ENCODE measurements around the gene NCLN.
"Not testable (repeated sequence)": the region's sequence is repeated elsewhere in the genome, so short reads cannot be mapped to it uniquely, and the experiment has no call there.

NCLN gene

DNA sequence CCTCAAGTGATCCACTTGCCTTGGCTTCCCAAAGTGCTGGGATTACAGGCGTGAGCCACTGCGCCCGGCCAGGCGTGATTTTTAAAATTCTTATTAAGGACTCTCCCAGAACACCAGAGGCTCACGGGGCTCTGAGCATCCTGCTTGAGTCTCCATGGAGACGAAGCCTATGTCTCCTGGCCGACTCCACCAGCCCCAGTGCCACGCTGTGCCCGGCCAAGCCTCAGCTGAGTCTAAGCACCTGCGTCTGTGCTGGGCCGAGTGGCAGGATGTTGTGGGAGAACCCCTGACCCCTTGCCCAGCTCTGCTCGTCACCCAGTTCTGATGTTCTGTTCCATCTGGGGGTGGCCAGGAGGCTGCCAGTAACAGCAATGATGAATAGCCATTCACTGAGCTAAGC is 34.8 kb downstream of the NCLN start:
- no peak for ATAC-seq (replicated peaks; ENCODE audit: extremely low read depth, poor library complexity, severe bottlenecking)
- H3K27me3 Mint-ChIP-seq: no peaks in the 10 kb centered on the region

DNA sequence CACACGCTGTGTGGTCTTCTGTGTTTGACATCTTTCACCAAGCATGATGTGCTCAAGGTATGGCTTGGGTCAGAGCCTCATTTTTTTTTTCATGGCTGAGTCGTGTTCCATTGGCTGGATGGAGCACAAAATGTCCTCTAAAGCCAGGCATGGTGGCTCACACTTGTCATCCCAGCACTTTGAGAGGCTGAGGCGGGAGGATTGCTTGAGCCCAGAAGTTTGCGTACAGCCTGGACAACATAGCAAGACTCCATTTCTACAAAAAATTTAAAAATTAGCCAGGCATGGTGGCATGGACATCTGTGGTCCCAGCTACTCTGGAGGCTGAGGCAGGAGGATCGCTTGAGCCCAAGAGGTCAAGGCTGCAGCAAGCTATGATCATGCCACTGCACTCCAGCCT is 35.8 kb downstream of the NCLN start:
- not testable (repeated sequence) for ATAC-seq (replicated peaks; ENCODE audit: extremely low read depth, poor library complexity, severe bottlenecking); H3K27me3 Mint-ChIP-seq
- peaks cover 11% of the 10 kb centered on the region for H3K36me3 Mint-ChIP-seq (ENCODE audit: insufficient read depth)

More for the DNA sequence above, 34.8 kb downstream of the NCLN start:
- DNase-seq (ENCODE audit: low spot score in 2 of 2): no peak
- Mint-ChIP-seq H3K4me1 (no peaks in the 10 kb centered on the region), H3K9me3 (no peaks in the 10 kb centered on the region), H3K27ac (ENCODE audit: low read depth) (no peak overlapping the region), H3K36me3 (ENCODE audit: insufficient read depth) (peaks cover 6% of the 10 kb centered on the region), H3K4me3 (no peak overlapping the region)

DNA sequence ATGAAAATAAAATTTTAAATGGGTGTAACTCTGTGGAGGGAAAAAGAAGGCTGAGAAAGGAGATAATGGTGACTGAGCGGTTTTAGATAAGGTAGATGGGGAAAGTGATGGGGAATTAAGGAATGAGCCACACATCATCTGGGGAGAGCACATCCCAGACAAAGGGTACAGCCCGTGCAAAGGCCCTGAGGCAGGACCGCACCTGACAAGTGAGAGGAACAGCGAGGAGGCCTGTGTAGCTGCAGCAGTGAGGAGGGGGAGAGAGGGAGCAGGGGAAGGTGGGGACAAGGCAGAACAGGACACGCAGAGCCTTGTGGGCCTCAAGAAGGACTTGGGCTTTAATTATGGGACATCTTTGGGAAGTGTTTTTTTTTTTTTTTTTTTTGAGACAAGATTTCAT is 37.0 kb downstream of the NCLN start:
- H3K4me3 Mint-ChIP-seq: no peak overlapping the region
- H3K27me3 Mint-ChIP-seq: peaks cover 17% of the 10 kb centered on the region
- H3K36me3 Mint-ChIP-seq (ENCODE audit: insufficient read depth): peaks cover 7% of the 10 kb centered on the region
- no peaks in the 10 kb centered on the region for H3K9me3 Mint-ChIP-seq
- no peaks in the 10 kb centered on the region for H3K4me1 Mint-ChIP-seq
- DNase-seq (ENCODE audit: low spot score in 2 of 2) (no peak), ATAC-seq (replicated peaks; ENCODE audit: extremely low read depth, poor library complexity, severe bottlenecking) (no peak)
- H3K27ac Mint-ChIP-seq (ENCODE audit: low read depth): no peak overlapping the region

More for the DNA sequence above, 35.8 kb downstream of the NCLN start:
- DNase-seq (ENCODE audit: low spot score in 2 of 2); H3K4me3 Mint-ChIP-seq; H3K9me3 Mint-ChIP-seq; H3K4me1 Mint-ChIP-seq; H3K27ac Mint-ChIP-seq (ENCODE audit: low read depth): not testable (repeated sequence)

DNA sequence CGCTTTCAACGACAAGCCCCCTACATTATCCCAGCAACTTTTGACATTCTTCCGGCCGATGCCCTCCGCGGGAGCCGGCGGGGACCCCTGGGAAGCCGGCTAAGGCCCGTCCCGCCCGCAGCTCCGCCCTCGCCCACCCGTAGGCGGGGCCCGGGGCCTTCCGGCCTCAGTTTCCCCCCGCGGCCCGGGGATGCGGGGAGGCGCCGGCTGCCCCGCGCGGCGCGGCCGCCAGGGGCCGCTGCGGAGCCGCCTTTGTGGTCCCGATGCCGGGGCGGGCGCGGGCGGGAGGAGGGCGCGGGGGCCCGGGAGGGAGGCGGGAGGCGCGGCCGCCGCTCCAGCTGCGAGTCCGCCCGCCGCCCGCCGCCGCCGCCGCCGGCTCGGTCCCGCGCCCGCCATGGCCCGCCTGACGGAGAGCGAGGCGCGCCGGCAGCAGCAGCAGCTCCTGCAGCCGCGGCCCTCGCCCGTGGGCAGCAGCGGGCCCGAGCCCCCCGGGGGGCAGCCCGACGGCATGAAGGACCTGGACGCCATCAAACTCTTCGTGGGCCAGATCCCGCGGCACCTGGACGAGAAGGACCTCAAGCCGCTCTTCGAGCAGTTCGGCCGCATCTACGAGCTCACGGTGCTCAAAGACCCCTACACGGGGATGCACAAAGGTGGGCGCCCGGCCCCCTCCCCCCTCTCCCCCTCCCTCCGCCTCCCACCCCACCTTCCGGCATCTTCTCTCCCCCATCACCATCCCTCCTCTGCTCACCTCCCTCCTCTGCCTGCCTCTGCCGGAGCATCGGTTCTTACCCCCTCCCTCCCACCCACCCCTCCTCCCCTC is 38.8 kb downstream of the NCLN start, which contains the start of gene CELF5:
TSS of gene CELF5 (plus strand) at position 316 of the 823 bp plus-strand sequence. CDS start at position 395, 79 bp downstream.
- Mint-ChIP-seq H3K9me3 (no peaks in the 10 kb centered on the region), H3K36me3 (ENCODE audit: insufficient read depth) (peaks cover 7% of the 10 kb centered on the region), H3K4me1 (no peaks in the 10 kb centered on the region), H3K27me3 (peaks cover 24% of the 10 kb centered on the region), H3K4me3 (peak within 1 kb of the TSS; percentile 18), H3K27ac (ENCODE audit: low read depth) (no peak within 1 kb of the TSS)
- peak; percentile 73 for ATAC-seq (replicated peaks; ENCODE audit: extremely low read depth, poor library complexity, severe bottlenecking)
- peak in 1 of 2 donors; percentile 18 for DNase-seq (ENCODE audit: low spot score in 2 of 2)

DNA sequence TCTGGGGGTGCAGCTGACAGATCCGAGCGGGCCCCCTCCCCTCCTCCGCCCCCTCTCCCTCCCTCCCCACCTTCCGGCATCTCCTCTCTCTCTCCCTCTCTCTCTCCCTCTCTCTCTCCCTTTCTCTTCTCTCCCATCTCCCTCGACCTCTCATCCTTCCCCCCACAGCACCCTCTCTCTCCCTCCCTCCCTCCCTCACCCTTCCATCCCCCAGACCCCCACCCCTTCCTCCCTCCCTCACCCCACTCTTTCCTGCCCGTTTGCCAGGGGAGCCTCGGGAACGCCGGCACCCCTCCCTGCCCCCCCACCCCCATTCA is 39.4 kb downstream of the NCLN start:
- peak overlapping the region; percentile 18 for H3K4me3 Mint-ChIP-seq
- no peaks in the 10 kb centered on the region for H3K9me3 Mint-ChIP-seq

DNA sequence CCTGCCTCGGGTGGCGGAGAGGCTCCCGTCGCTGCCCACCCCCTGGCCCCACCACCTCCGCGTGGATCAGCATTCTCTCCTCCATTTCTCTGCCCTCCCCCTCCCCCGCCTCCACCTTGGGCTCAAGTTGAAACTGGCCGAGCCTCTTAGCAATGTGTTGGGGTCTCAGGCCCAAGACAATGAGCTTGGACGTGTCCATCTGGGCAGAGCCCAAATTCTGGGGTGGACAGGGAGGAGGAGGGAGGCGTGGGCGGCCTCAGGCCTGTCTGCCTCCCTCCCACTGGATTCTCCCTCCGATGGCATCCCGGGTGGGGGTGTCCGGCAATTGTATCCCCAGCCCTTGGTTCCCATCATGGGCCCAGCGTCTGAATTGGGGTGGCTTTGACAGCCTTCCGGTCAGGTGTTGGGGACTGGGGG is 40.0 kb downstream of the NCLN start:
- Mint-ChIP-seq H3K36me3 (ENCODE audit: insufficient read depth) (peaks cover 7% of the 10 kb centered on the region), H3K27me3 (peaks cover 24% of the 10 kb centered on the region), H3K4me3 (no peak overlapping the region), H3K27ac (ENCODE audit: low read depth) (no peak overlapping the region), H3K4me1 (no peaks in the 10 kb centered on the region), H3K9me3 (no peaks in the 10 kb centered on the region)
- DNase-seq (ENCODE audit: low spot score in 2 of 2): no peak
- no peak for ATAC-seq (replicated peaks; ENCODE audit: extremely low read depth, poor library complexity, severe bottlenecking)

More for the DNA sequence above, 39.4 kb downstream of the NCLN start:
- ATAC-seq (replicated peaks; ENCODE audit: extremely low read depth, poor library complexity, severe bottlenecking) (no peak), DNase-seq (ENCODE audit: low spot score in 2 of 2) (no peak)
- Mint-ChIP-seq H3K27me3 (peaks cover 24% of the 10 kb centered on the region), H3K4me1 (no peaks in the 10 kb centered on the region), H3K36me3 (ENCODE audit: insufficient read depth) (peaks cover 7% of the 10 kb centered on the region), H3K27ac (ENCODE audit: low read depth) (no peak overlapping the region)

DNA sequence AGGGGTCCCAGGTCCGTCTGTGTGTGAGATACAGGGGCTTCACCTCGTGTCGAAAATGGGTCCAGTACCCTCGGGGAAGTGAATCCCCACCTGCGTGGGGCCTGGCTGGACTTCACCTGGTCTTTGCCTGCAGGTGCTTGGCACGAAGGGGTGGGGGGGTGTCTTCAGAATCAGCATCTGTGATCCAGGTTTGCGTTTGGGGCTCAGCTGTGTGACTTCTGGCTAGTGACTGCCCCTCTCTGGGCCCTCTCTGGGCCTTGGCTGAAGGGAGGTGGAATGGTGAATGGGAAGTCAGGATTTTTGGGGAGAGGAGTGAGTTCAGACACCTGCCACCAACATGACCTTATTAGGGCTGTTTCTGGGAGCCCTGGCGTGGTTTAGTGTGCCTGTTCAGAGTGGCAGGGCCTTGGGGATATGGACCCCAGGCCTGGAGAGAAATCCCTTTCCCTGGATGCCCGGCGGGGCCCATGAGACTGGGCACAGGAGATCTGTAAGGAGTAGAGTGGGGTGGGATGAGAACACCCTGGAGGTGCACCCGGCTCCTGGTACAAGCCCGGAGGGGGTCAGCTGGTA is 41.4 kb downstream of the NCLN start:
- Mint-ChIP-seq H3K27ac (ENCODE audit: low read depth) (no peak overlapping the region), H3K4me1 (no peaks in the 10 kb centered on the region), H3K9me3 (no peaks in the 10 kb centered on the region), H3K27me3 (peaks cover 24% of the 10 kb centered on the region), H3K36me3 (ENCODE audit: insufficient read depth) (peaks cover 7% of the 10 kb centered on the region), H3K4me3 (no peak overlapping the region)
- DNase-seq (ENCODE audit: low spot score in 2 of 2) (no peak), ATAC-seq (replicated peaks; ENCODE audit: extremely low read depth, poor library complexity, severe bottlenecking) (no peak)

DNA sequence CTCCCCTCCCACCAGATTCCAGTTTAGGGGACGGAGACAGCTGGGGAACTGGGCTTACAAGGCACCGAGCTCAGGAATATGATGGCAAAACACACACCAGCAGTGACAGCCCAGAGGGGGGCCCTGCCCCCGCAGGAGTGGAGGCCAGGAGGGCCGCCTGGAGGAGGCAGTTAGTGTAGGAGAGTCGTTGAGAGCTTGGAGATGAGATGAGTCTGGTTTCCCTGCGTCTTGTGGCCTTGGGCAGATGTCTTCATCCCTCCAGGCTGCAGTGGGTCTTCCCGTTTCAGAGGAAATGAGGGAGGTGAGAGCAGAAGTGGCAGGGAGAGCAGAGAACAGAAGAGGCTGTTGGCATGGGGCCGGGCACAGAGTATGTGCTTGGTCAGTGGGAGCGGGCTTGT is 43.6 kb downstream of the NCLN start:
- no peak overlapping the region for H3K4me3 Mint-ChIP-seq
- no peaks in the 10 kb centered on the region for H3K9me3 Mint-ChIP-seq
- H3K27me3 Mint-ChIP-seq: peaks cover 35% of the 10 kb centered on the region
- H3K36me3 Mint-ChIP-seq (ENCODE audit: insufficient read depth): peaks cover 5% of the 10 kb centered on the region
- H3K4me1 Mint-ChIP-seq: no peaks in the 10 kb centered on the region
- DNase-seq (ENCODE audit: low spot score in 2 of 2): no peak
- no peak for ATAC-seq (replicated peaks; ENCODE audit: extremely low read depth, poor library complexity, severe bottlenecking)
- H3K27ac Mint-ChIP-seq (ENCODE audit: low read depth): no peak overlapping the region

DNA sequence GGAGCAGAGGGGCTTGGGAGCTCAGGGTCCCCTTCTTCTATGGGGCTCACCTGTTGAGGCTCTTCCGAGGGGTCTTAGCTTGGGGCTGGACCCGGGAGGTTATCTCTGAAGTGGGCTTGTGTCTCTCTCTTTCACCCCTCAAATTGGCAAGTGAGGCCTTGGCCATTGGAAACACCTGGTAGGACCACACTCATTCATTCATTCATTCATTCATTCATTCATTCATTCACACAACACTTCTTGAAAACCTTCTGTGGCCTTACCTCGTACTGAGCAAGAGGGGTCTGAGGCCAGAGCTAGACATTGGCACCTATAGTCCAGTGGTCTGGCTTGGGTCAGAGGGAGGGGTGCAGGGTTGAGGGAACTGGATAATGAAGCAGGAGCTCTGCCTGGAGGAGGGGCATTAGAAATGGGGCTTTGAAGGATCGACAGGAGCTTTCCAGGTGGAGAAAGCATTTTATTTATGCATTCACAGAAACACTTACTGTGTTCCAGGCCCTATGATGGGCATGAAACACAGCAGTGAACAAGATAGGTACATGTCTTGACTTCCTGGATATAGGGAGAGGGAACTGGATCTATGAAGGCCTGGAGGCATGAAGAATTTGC is 44.3 kb downstream of the NCLN start:
- ATAC-seq (replicated peaks; ENCODE audit: extremely low read depth, poor library complexity, severe bottlenecking): no peak
- H3K4me1 Mint-ChIP-seq: no peaks in the 10 kb centered on the region
- no peak overlapping the region for H3K4me3 Mint-ChIP-seq
- no peaks in the 10 kb centered on the region for H3K9me3 Mint-ChIP-seq
- DNase-seq (ENCODE audit: low spot score in 2 of 2): no peak
- H3K27ac Mint-ChIP-seq (ENCODE audit: low read depth): no peak overlapping the region
- H3K27me3 Mint-ChIP-seq: peaks cover 40% of the 10 kb centered on the region
- H3K36me3 Mint-ChIP-seq (ENCODE audit: insufficient read depth): peaks cover 5% of the 10 kb centered on the region

DNA sequence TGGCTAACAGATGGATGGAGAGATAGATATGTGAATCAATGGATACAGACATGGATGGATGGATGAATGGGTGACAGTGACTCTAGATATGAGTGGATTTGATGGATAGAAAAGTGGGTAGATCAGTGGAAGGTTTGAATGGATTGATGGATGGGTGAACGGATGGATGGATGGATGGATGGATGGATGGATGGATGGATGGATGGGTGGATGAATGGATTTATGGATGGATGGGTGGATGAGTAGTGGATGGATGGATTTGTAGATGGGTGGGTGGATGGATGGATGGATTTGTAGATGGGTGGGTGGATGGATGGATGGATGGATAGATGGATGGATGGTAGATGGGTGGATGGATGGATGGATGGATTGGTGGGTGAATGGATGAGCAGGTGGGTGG is 45.6 kb downstream of the NCLN start:
- peaks cover 3% of the 10 kb centered on the region for H3K36me3 Mint-ChIP-seq (ENCODE audit: insufficient read depth)
- H3K27me3 Mint-ChIP-seq: peaks cover 42% of the 10 kb centered on the region

DNA sequence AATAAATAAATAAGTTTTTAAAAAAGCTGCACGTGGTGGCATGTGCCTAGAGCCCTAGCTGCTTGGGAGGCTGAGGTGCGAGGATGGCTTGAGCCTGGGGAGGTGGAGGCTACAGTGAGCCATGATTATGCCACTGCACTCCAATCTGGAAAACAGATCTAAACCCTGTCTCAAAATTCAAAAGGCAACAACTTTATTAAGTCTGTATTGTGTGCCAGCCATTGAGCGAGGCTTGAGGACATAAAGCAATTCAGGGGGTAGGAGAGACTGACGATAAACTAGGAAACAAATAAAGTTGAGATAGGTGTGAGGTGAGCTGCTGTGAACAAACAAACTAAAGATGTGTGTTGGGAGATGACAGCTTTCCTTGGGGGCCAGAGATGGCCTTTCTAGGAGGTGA is 47.4 kb downstream of the NCLN start:
- Mint-ChIP-seq H3K4me3 (no peak overlapping the region), H3K27me3 (peaks cover 24% of the 10 kb centered on the region), H3K36me3 (ENCODE audit: insufficient read depth) (no peaks in the 10 kb centered on the region), H3K9me3 (no peaks in the 10 kb centered on the region), H3K4me1 (no peaks in the 10 kb centered on the region), H3K27ac (ENCODE audit: low read depth) (no peak overlapping the region)
- ATAC-seq (replicated peaks; ENCODE audit: extremely low read depth, poor library complexity, severe bottlenecking) (no peak), DNase-seq (ENCODE audit: low spot score in 2 of 2) (no peak)

More for the DNA sequence above, 45.6 kb downstream of the NCLN start:
- no peaks in the 10 kb centered on the region for H3K9me3 Mint-ChIP-seq
- H3K4me1 Mint-ChIP-seq: no peaks in the 10 kb centered on the region
- ATAC-seq (replicated peaks; ENCODE audit: extremely low read depth, poor library complexity, severe bottlenecking) (no peak), DNase-seq (ENCODE audit: low spot score in 2 of 2) (no peak)
- H3K27ac Mint-ChIP-seq (ENCODE audit: low read depth): no peak overlapping the region
- no peak overlapping the region for H3K4me3 Mint-ChIP-seq

DNA sequence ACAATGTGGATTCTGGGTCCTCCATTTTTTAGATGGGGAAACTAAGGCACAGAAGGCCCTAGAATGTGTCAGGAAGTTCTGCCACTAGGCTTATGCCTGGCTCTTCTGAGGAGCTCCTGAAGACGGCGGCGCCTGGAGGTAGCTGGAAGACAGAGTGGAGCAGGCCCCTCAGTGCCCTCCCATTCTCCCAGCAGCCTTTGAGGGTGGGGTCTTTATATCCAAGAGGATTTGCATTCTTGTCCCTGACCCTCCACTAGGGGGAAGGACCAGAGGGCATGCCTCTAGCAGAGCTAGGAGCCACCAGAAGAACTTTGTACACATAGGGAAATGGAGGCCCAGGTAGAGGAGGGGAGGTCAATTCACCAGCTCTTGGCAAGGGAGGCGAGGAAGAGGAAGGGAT is 48.1 kb downstream of the NCLN start:
- DNase-seq (ENCODE audit: low spot score in 2 of 2) (no peak), ATAC-seq (replicated peaks; ENCODE audit: extremely low read depth, poor library complexity, severe bottlenecking) (no peak)
- no peaks in the 10 kb centered on the region for H3K36me3 Mint-ChIP-seq (ENCODE audit: insufficient read depth)
- no peak overlapping the region for H3K4me3 Mint-ChIP-seq
- H3K4me1 Mint-ChIP-seq: no peaks in the 10 kb centered on the region
- peaks cover 20% of the 10 kb centered on the region for H3K27me3 Mint-ChIP-seq
- H3K9me3 Mint-ChIP-seq: no peaks in the 10 kb centered on the region
- H3K27ac Mint-ChIP-seq (ENCODE audit: low read depth): no peak overlapping the region

DNA sequence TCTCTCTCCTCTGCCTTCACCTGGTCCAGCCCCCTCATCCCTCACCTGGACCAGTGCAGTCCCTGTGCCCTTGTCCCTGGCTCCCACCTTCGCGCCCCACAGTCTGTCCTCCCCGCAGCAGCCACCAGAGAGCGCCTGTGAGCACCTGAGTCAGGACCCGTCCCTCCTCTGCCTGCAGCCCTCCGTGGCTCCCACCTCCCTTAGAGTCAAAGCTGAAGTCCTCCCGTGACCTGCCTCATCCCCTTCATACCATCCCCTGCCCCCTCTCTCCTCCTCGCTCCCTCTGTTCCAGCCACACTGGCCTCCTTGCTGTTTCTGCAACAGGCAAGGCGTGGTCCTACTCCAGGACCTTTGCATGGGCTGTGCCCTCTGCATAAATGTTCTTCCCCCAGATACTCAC is 49.1 kb downstream of the NCLN start:
- H3K9me3 Mint-ChIP-seq: no peaks in the 10 kb centered on the region
- no peaks in the 10 kb centered on the region for H3K36me3 Mint-ChIP-seq (ENCODE audit: insufficient read depth)
- no peak overlapping the region for H3K4me3 Mint-ChIP-seq
- H3K4me1 Mint-ChIP-seq: no peaks in the 10 kb centered on the region
- no peak overlapping the region for H3K27ac Mint-ChIP-seq (ENCODE audit: low read depth)
- DNase-seq (ENCODE audit: low spot score in 2 of 2): no peak
- peaks cover 25% of the 10 kb centered on the region for H3K27me3 Mint-ChIP-seq
- no peak for ATAC-seq (replicated peaks; ENCODE audit: extremely low read depth, poor library complexity, severe bottlenecking)
